ENCODE data around the gene HNRNPAB. TPM values are rescaled to one million over a fixed set of nuclear protein-coding genes. Genes with fewer than 3 reads are reported as not detected.
A peak's percentile ranks its signal among the peaks of the same experiment; 100 is the strongest.

The HNRNPAB gene
- total and polyA plus RNA-seq, 9 of the 15 experiments (the other 6 are each of a cell fraction or from before 2014, with no cell fraction given): 34.6 to 425 (median 236) TPM

GRCh38 chr5:178202541-178202940 lies 1.8 kb upstream of the HNRNPAB start:
- no TSS peak for BruUV-seq (replicated peaks)
- Histone ChIP-seq H4K20me1 (replicated peaks; ENCODE audit: control insufficient read depth, insufficient read depth, low read length) (peaks cover 26% of the 10 kb centered on the region), H3K4me1 (replicated peaks in 1 of 2; ENCODE audit: control insufficient read depth in 2 of 2, insufficient read depth in 2 of 2, low read length in 2 of 2) (peaks cover 15 to 17% of the 10 kb centered on the region in 2 experiments; a peak in 4 of 5 replicates), H3K9me3 (replicated peaks; ENCODE audit: control insufficient read depth, insufficient read depth, low read depth, low read length) (no peaks in the 10 kb centered on the region), H3K27me3 (ENCODE audit: control insufficient read depth in 2 of 2, insufficient read depth in 2 of 2, low read length in 2 of 2) (no peaks in the 10 kb centered on the region), H2AFZ (ENCODE audit: low read depth, low read length) (0 out of 2 replicates have a peak overlapping the region, but pooled peaks have one; percentile 18), H3K9ac (ENCODE audit: insufficient read depth in 1 of 2, low read depth in 2 of 2, low read length in 2 of 2) (peak overlapping the region; percentile 40 to 81), H3K4me2 (ENCODE audit: insufficient read depth, low read length) (peak overlapping the region; percentile 67), H3K36me3 (ENCODE audit: control insufficient read depth, insufficient read depth, low read length) (peaks cover 23% of the 10 kb centered on the region), H3K27ac (ENCODE audit: extremely low read depth, low read depth, low read length) (no peak overlapping the region; the same call in 2 of the 3 replicates), H3K79me2 (ENCODE audit: control insufficient read depth, insufficient read depth, low read length) (peaks cover 45% of the 10 kb centered on the region), H3K9me1 (ENCODE audit: control insufficient read depth, insufficient read depth, low read length) (peaks cover 5% of the 10 kb centered on the region), H3K4me3 (peak overlapping the region; percentile 30)
- no peak for ATAC-seq
- no peak for TF ChIP-seq NFATC3 (IDR thresholded peaks at IDR 0.05)
- 0 out of 2 replicates have a peak, but pooled peaks have one; percentile 15 for TF ChIP-seq SUPT5H (IDR thresholded peaks at IDR 0.05)
- in situ Hi-C loops (cut with MboI): no loop called here
- 86% methylated on average over 9 of the region's 10 CpGs for WGBS (ENCODE audit: insufficient coverage, low coverage, missing lambda C conversion rate)
- ChIA-PET CTCF (ENCODE audit: low intra/inter-chr PET ratio) (no interaction called here), POLR2A (interaction anchor here (0.7 to 1.3 kb wide), 3 partner anchors 10 to 481 kb away, joined by 3 to 4 read pairs (median 4); no protein-coding TSS in a partner anchor)
- FAIRE-seq: no peak
- no peak for DNase-seq (ENCODE audit: extremely low read depth in 1 of 4, low spot score in 3 of 4)
- intact Hi-C loops (cut with micrococcal nuclease): no loop called here

DNA sequence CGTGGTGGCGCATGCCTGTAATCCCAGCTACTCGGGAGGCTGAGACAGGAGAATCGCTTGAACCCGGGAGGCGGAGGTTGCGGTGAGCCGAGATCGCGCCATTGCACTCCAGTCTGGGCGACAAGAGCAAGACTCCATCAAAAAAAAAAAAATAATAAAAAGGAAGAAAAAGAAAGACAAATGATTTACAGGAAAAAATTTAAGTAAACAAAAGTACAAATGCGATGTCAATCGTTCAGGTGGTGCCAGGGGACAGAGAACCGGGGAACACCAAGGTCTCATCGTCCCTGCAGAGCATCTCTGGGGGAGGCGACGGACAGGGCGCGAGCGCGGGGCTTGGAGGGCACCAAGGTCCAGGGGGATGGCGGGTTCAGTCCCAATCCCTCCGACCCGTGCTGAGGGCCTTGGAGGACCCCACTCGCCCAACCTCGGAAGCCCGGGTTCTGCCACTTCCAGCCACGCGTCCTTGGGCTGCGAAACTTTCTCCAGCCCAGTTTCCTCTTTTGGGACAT lies 607 bp upstream of the HNRNPAB start:
- H2AFZ ChIP-seq (ENCODE audit: low read depth, low read length): peak overlapping the region; percentile 90
- intact Hi-C loops (cut with micrococcal nuclease) (no loop called here), in situ Hi-C loops (cut with MboI) (no loop called here)
- no peaks in the 10 kb centered on the region for H3K9me3 ChIP-seq (replicated peaks; ENCODE audit: control insufficient read depth, insufficient read depth, low read depth, low read length)
- CTCF ChIA-PET (ENCODE audit: low intra/inter-chr PET ratio): no interaction called here
- WGBS (ENCODE audit: insufficient coverage, low coverage, missing lambda C conversion rate): 0% methylated on average over 21 of the region's 30 CpGs
- peak overlapping the region; percentile 94 for H3K27ac ChIP-seq (ENCODE audit: extremely low read depth, low read depth, low read length)
- DNase-seq (ENCODE audit: extremely low read depth in 1 of 4, low spot score in 3 of 4): peak in 2 of 4 experiments; percentile 36 to 37
- POLR2A ChIA-PET: interaction anchor here (0.6 to 1.6 kb wide), 28 partner anchors 8 to 969 kb away, joined by 3 to 22 read pairs (median 4); partner anchors contain the start of gene PHYKPL
- peak overlapping the region; percentile 96 for H3K4me2 ChIP-seq (ENCODE audit: insufficient read depth, low read length)
- H3K79me2 ChIP-seq (ENCODE audit: control insufficient read depth, insufficient read depth, low read length): peaks cover 57% of the 10 kb centered on the region
- peak overlapping the region; percentile 80 for H3K4me3 ChIP-seq
- BruUV-seq (replicated peaks): TSS peak; percentile 97
- peaks cover 36% of the 10 kb centered on the region for H4K20me1 ChIP-seq (replicated peaks; ENCODE audit: control insufficient read depth, insufficient read depth, low read length)
- no peaks in the 10 kb centered on the region for H3K27me3 ChIP-seq (ENCODE audit: control insufficient read depth in 2 of 2, insufficient read depth in 2 of 2, low read length in 2 of 2)
- peaks cover 35% of the 10 kb centered on the region for H3K36me3 ChIP-seq (ENCODE audit: control insufficient read depth, insufficient read depth, low read length)
- peaks cover 21 to 23% of the 10 kb centered on the region in 2 experiments; a peak in 4 of 5 replicates for H3K4me1 ChIP-seq (replicated peaks in 1 of 2; ENCODE audit: control insufficient read depth in 2 of 2, insufficient read depth in 2 of 2, low read length in 2 of 2)
- peak overlapping the region; percentile 93 to 99 for H3K9ac ChIP-seq (ENCODE audit: insufficient read depth in 1 of 2, low read depth in 2 of 2, low read length in 2 of 2)
- peaks cover 10% of the 10 kb centered on the region for H3K9me1 ChIP-seq (ENCODE audit: control insufficient read depth, insufficient read depth, low read length)
- peak; percentile 17 for ATAC-seq
- no peak for FAIRE-seq
- TF ChIP-seq ATF1 (CRISPR knock-in tag; IDR thresholded peaks at IDR 0.05): no peak
- no peak for TF ChIP-seq ATF1 (tag; IDR thresholded peaks at IDR 0.05)
- TF ChIP-seq SMARCC2 (IDR thresholded peaks at IDR 0.05; ENCODE audit: low read depth): 0 out of 2 replicates have a peak, but pooled peaks have one; percentile 40
- no peak for TF ChIP-seq ILF3 (IDR thresholded peaks at IDR 0.05; ENCODE audit: borderline replicate concordance)
- peak; percentile 55; the same call in 1 of the 2 replicates for TF ChIP-seq LARP7 (IDR thresholded peaks at IDR 0.05)
- peak; percentile 13; the same call in 1 of the 2 replicates for TF ChIP-seq NFRKB (IDR thresholded peaks at IDR 0.05; ENCODE audit: low read depth)
- TF ChIP-seq SMARCA4 (IDR thresholded peaks at IDR 0.05): peak; percentile 24; the same call in 1 of the 2 replicates
- TF ChIP-seq GTF3C2 (IDR thresholded peaks at IDR 0.05; ENCODE audit: borderline replicate concordance, extremely low read depth, insufficient read length): no peak
- peak; percentile 33; the same call in 1 of the 2 replicates for TF ChIP-seq SPI1 (IDR thresholded peaks at IDR 0.05; ENCODE audit: borderline replicate concordance, low read depth, low read length)
- 0 out of 2 replicates have a peak, but pooled peaks have one; percentile 53 for TF ChIP-seq MIER1 (IDR thresholded peaks at IDR 0.05; ENCODE audit: low read depth)

All from K562 (cell line).